ENCODE measurements around the gene DNLZ.
"Not testable (repeated sequence)": the region's sequence is repeated elsewhere in the genome, so short reads cannot be mapped to it uniquely, and the experiment has no call there.

The DNLZ gene

GRCh38 chr9:136358016-136358415 lies 5.5 kb downstream of the DNLZ start:
- no peak for DNase-seq

- DNase-seq, result no peak
Observed at GRCh38 chr9:136357202-136357725, 6.3 kb downstream of the DNLZ start.

- DNase-seq, result no peak
Observed at GRCh38 chr9:136355616-136356557, 7.7 kb downstream of the DNLZ start.

- no peak for DNase-seq
Observed at GRCh38 chr9:136354592-136355085, 8.9 kb downstream of the DNLZ start.

- no peak for DNase-seq
Observed at GRCh38 chr9:136353757-136354488, 9.6 kb downstream of the DNLZ start.

- DNase-seq, result no peak
Observed at GRCh38 chr9:136353088-136353487, 10.5 kb downstream of the DNLZ start.

GRCh38 chr9:136352682-136353081 lies 10.9 kb downstream of the DNLZ start:
- DNase-seq, result no peak

- DNase-seq, result not testable (repeated sequence)
Observed at GRCh38 chr9:136351868-136352267, 11.7 kb downstream of the DNLZ start.

GRCh38 chr9:136351252-136351800 lies 12.2 kb downstream of the DNLZ start:
- DNase-seq, result no peak

- DNase-seq, result no peak
Observed at GRCh38 chr9:136349546-136349945, 14.0 kb downstream of the DNLZ start.

GRCh38 chr9:136348691-136349090 lies 14.9 kb downstream of the DNLZ start:
- no peak for DNase-seq

GRCh38 chr9:136347472-136348256 lies 15.9 kb downstream of the DNLZ start:
- no peak for DNase-seq

- DNase-seq, result no peak
Observed at GRCh38 chr9:136346927-136347465, 16.5 kb downstream of the DNLZ start.

- DNase-seq, result no peak
Observed at GRCh38 chr9:136346157-136346481, 17.4 kb downstream of the DNLZ start.

- no peak for DNase-seq
Observed at GRCh38 chr9:136345281-136346156, 18.0 kb downstream of the DNLZ start.

- no peak for DNase-seq
Observed at GRCh38 chr9:136344544-136345280, 18.8 kb downstream of the DNLZ start.

GRCh38 chr9:136343884-136344269 lies 19.7 kb downstream of the DNLZ start:
- DNase-seq, result no peak

GRCh38 chr9:136343121-136343883 lies 20.2 kb downstream of the DNLZ start:
- no peak for DNase-seq

Measured in activated CD4-positive, alpha-beta T cell treated with anti-CD3 and anti-CD28 coated beads for 1 hour (primary cell).